GM12801 (cell line): ENCODE results near the gene PRKAR1B.

Experiments used
- CTCF ChIP-seq: IDR thresholded peaks from one replicate; pipeline ENCODE4 v1.5.1; 2011; ENCODE audit warnings: control low read depth; ENCODE audit not compliant: insufficient read length; ENCODE audit errors: extremely low read depth

PRKAR1B gene

DNA sequence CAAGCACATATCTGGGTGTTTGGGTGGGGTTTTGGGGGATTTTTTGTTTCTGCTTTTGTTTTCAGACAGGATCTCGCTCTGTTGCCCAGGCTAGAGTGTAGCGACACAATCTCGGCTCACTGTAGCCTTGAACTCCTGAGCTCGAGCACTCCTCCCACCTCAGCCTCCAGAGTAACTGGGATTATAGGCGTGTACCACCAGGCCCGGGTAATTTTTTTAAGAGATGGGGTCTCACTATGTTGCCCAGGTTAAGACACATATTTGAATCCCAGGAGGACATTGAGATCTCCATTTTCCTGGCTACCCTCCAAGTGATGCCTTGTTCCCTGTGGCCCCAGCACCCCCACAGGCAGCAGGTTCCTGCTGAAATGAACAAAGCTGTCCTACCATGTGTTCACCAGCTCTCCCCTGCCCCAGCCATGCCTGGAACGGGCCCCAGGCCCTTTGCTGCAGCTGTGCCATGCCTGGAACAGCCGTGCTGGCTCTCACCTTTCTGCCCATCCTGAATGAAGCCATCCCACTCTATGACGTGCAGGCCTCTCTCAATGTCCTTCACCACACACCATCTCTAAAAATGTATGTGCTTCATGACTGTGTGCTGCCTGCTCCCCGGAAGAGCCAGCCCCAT lies 55.6 kb downstream of the PRKAR1B start:
- no peak for TF ChIP-seq CTCF

GRCh38 chr7:670501-671390 lies 56.3 kb downstream of the PRKAR1B start:
- TF ChIP-seq CTCF = no peak

DNA sequence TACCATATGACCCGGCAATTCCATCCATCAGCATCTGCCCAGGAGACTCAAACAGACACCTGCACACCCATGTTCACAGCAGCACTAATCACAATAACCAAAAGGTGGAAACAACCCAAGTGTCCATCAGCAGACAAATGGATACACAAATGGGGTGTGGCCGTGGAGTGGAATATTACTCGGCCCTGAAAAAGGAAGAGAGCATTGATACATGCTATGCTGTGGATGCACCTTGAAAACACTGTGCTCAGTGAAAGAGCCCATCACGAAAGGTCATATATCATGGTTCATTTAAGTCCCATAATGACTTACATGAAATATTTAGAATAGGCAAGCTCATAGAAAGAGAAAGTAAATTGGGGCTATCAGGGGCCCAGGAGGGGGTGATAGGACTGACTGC lies 58.1 kb downstream of the PRKAR1B start:
- no peak for TF ChIP-seq CTCF

DNA sequence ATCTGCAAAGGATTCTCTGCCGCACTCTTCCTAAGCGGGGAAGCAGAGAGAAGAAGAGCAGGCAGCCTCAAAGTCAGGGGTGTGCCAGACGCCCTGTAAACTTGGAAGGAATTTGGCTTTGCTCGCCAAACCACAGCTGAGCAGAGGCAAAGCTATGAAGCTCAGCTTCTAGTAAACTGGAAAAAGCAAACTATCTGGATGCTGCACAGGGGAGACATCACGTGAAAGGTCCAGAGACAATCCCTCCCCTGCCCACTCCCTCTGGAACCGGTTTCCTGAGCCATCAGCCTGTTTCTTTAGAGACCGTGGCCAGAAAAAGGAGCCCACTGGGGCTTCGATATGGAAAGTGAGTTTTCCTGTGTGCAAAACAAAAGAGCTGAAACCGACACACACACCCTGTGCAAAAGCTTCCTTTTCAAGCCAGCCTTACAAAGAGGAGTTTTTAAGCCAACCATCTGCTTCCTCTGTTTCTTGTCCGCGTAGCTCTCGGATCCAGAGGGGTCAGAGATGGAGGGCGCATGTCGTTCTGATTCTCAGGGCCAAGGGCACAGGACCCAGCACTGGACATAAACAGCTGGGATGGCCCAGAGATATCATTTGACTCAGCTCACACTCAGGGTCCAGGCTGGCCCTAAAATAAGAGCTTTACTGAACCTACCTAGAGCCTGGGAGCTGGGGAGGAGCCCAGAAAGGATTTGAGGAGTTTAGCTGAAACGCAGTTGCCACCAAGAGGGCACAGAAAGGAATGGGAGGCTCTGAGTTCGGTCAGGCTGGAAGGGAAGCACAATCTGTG lies 58.7 kb downstream of the PRKAR1B start:
- TF ChIP-seq CTCF = no peak

DNA sequence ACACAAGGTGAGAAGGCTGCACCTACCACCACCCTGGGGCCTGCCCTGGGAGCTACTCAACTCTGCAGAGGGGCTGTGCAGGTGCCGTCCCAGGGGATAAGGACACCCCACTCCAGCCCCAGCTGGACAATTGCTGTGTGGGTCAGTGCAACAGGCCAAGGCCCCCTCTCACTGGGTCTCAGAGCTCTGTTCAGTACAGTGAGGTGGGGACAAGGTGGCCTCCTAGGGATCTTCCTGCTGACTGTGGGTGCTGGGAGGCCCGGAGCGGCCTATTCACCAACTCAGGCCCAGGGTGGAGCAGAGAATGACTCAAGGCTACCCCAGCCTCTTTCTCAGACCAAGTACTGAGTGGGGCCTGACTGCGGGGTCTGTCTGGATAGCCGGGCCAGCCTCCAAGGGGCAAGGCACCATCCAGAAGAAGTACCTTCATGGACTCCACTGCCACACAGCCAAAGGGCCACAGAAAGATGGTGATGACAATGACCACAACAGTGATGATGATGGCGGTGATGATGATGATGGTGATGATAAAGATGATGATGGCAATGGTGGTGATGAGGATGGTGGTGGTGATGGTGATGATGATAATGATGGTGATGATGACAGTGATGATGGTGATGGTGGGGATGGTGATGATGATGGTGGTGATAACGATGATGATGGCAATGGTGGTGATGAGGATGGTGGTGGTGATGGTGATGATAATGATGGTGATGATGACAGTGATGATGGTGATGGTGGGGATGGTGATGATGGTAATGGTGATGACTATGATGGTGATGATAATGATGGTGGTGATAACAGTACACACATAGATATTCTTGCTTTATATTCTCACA lies 60.4 kb downstream of the PRKAR1B start:
- no peak for TF ChIP-seq CTCF

DNA sequence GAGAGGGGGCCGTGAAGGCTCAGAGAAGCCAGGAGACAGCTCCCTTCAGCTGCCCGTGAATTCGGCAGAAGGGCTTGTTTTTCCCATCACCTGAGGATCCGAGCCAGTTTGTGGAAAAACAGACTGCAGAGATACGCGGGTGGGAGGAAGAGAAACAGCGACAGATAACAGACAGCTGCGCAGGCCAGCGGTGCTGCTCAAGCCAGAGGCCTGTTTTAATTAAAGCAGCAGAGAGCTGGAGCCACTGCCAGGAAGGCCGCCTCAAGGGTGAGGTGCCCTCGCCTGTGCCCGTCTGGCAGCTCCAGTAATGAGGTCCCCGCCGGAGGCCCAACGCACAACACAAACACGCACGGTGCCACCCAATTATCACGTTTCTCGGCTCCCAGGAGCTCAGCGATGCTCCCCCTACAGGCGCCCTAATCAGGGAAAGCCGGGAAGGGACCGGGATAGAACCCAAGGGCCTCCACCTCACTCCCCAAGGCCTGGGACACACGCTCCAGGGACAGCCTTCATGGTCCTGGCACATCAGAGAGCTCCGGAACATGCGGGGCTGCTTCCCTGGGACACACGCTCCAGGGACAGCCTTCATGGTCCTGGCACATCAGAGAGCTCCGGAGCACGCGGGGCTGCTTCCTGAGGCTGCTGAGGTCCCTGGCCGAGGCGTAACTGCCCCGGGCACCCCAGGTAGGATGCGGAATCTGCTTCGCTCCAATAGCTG lies 61.2 kb downstream of the PRKAR1B start:
- no peak for TF ChIP-seq CTCF
